GM12865 (cell line): ENCODE results near the gene CNMD.

ENCODE experiments used
- DNase-seq: peaks from one replicate; pipeline ENCODE4 v3.0.0; 2010; ENCODE audit warnings: low read depth
- H3K4me3 ChIP-seq: 2 replicates; pipeline ENCODE4 v1.5.1; 2011; ENCODE audit warnings: mild to moderate bottlenecking, low read depth, low read length, control low read depth
- TF ChIP-seq, protein P1 (sequence below): IDR thresholded peaks from 2 replicates; pipeline ENCODE4 v1.5.1; 2011; ENCODE audit warnings: low read length, control low read depth, low read depth, inconsistent platforms; ENCODE audit not compliant: insufficient read depth; ENCODE audit errors: missing control alignments

Gene CNMD

DNA sequence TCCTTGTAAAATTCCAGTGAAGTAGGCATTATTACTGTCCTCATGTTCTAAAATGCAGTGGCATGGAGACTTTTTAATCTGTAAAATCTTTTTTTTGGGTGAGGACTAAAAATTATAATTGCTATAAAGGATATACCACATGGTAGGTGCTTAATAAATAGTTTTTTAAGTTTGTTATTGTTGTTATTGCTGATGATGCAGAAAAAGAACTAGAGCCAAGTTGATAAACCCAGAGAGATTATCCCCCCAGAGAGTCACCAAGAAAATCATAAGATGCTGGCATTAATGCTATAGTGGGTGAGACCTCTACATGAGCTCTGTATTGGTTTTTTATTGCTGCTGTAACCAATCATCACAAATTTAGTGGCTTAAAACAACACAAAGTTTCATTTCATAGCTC is 44.3 kb upstream of the CNMD start:
- TF ChIP-seq, protein P1, sequence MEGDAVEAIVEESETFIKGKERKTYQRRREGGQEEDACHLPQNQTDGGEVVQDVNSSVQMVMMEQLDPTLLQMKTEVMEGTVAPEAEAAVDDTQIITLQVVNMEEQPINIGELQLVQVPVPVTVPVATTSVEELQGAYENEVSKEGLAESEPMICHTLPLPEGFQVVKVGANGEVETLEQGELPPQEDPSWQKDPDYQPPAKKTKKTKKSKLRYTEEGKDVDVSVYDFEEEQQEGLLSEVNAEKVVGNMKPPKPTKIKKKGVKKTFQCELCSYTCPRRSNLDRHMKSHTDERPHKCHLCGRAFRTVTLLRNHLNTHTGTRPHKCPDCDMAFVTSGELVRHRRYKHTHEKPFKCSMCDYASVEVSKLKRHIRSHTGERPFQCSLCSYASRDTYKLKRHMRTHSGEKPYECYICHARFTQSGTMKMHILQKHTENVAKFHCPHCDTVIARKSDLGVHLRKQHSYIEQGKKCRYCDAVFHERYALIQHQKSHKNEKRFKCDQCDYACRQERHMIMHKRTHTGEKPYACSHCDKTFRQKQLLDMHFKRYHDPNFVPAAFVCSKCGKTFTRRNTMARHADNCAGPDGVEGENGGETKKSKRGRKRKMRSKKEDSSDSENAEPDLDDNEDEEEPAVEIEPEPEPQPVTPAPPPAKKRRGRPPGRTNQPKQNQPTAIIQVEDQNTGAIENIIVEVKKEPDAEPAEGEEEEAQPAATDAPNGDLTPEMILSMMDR, result no peak
- DNase-seq, result no peak
- H3K4me3 ChIP-seq, result no peak overlapping the region

DNA sequence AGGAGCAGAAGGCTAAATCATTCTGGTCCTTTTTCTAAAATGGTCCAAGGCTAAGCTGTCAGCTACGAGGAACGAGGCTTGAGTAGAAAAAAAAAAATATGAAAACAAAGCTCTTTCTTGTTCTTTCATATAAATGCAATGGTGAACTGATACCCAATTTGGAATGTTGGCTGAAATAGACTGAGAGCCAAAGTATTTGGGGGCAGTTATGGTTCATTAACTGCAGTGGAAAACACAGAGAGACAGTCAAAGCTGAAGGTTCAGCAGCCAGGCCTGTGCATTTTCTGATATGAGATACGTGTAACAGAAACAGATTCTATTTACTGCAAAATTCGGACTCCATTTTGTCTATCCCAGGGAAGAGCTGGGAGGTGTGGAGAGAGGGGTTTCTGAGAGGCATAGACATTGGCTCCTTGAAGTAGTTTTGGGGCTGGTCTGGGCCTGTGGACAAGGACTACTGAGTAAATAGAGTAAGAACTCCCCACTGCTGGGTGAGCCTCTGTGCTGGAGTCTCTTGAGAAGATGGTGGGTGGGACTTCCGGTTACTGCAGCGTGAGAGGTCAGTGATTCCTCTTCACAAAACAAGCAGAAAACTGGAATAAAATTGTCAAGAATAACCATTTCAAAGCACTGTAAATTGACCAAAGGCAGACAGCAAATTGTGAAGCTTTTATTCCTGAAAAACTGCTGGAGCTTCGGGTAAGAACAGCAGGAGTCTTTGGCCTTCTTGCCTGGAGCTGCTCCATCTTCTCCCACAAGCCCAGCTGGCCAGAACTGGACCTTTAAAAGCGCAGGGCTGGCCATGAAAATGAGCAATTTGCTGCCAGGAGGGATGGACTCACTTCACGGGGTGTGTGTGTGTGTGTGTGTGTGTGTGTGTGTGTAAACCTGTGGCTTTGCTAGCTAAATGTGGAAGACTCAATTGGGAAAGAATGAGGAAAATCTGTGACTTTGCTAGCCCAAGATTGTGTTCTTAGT is 43.1 kb upstream of the CNMD start:
- H3K4me3 ChIP-seq, result no peak overlapping the region
- TF ChIP-seq, protein P1, result no peak
- DNase-seq, result no peak

DNA sequence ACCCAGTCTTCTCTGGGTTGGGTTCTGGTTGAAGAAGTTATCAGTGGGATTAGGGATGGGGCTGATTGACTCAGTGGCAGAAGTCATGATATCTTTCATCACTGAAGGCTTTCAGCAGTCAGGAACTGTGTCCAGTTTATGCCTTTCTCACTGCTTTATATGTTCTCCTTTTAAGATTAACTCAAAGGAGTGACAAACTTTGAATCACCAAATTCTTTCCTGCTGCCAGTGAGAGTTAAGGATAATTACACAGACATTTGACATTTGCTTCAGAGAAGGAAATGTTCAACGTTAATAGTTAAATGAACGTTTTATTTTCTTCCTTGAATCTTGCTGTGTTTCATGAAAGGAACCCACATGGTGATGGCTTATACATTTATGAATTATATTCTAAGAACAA is 41.0 kb upstream of the CNMD start:
- TF ChIP-seq, protein P1, result no peak
- DNase-seq, result no peak
- no peak overlapping the region for H3K4me3 ChIP-seq

DNA sequence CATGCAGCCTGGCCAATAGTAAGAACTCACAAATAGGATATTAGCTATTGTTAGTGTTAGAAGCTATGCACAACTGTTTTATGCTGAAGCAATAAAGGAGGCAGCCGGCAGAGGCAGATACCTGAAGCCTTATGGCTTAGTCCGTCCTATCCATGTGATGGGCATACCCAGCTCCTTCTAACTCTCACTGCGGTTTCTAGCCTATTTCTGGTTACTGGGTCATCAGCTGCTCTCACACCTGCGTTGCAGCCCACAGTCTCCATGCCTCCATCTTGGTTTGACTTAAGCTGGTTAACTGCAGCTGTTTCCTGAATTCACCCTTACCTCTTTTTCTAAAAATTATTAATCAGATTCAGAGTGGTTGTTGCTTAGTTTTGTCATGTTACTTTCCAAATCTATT is 40.5 kb upstream of the CNMD start:
- DNase-seq, result peak; percentile 5
- H3K4me3 ChIP-seq, result no peak overlapping the region
- TF ChIP-seq, protein P1, result no peak

DNA sequence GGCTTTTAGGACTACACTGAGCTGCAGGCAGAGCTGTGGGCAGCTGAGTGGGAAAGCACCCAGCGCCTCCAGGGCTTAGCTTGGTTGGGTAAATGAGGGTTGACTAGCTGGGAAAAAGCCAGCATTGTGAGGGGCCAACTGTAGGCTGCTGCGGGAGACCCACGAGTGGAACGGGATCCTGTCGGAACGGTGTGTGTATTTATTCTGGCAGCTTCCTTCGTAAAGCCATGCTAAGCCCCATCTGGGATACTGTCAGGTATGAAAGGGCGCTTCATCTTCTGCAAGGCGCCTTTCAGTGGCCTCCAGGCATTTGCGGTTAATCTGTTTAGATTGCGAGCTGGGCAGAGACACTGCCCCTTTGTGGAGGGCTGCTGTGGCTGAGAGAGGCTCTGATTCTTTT is 39.5 kb upstream of the CNMD start:
- DNase-seq, result no peak
- TF ChIP-seq, protein P1, result no peak

DNA sequence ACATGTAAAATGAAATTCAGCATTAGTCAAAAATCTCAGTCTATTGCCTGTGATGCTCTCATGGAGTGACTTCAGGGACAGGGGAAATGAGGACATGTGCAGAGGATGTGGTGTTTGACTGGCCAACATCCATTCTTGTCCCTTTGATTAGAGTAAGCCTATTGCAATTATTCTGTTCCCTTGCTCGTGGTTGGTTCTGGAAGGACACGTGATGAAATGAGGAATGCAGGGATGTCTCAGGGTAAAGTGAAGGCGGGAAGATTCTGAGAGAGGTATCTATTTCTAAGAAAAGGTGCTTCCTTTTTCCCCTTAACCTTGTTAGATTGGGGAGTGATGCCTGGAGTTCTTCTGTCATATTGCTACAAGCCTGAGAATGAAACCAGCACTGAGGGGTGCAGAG is 37.1 kb upstream of the CNMD start:
- TF ChIP-seq, protein P1, result no peak
- no peak for DNase-seq
- H3K4me3 ChIP-seq, result no peak overlapping the region

More for the DNA sequence above, 39.5 kb upstream of the CNMD start:
- H3K4me3 ChIP-seq, result no peak overlapping the region
